Neural progenitor cell (in vitro differentiated cells): Measurements from ENCODE around the gene ARHGAP20. TPM values are rescaled to one million over a fixed set of nuclear protein-coding genes. Genes with fewer than 3 reads are reported as not detected.
A peak's percentile ranks its signal among the peaks of the same experiment; 100 is the strongest.

Experiments
- DNase-seq: peaks from one replicate; pipeline ENCODE4 v3.0.0-alpha.2; 2016; ENCODE audit warnings: low spot score
- H2AFZ ChIP-seq: fragments of 200-600 bp; sonication (generic); replicated peaks from 2 replicates; pipeline ENCODE4 v1.6.1; 2016; ENCODE audit warnings: antibody characterized with exemption
- H3F3A ChIP-seq: fragments of 200-600 bp; sonication (generic); 2 replicates; pipeline ENCODE4 v1.6.1; 2016; ENCODE audit warnings: antibody characterized with exemption, low read depth
- H3K27ac ChIP-seq: fragments of 200-600 bp; sonication (generic); 2 replicates; pipeline ENCODE4 v1.5.1; 2016; ENCODE audit warnings: mild to moderate bottlenecking
- H3K27me3 ChIP-seq: fragments of 200-600 bp; sonication (generic); 2 replicates; pipeline ENCODE4 v1.6.1; 2016; ENCODE audit warnings: mild to moderate bottlenecking, moderate library complexity
- H3K36me3 ChIP-seq: fragments of 200-600 bp; sonication (generic); 2 replicates; pipeline ENCODE4 v1.5.1; 2016
- H3K4me1 ChIP-seq: fragments of 200-600 bp; sonication (generic); 2 replicates; pipeline ENCODE4 v1.6.1; 2016; ENCODE audit warnings: mixed run types
- H3K4me2 ChIP-seq: fragments of 200-600 bp; sonication (generic); 2 replicates; pipeline ENCODE4 v1.6.1; 2016
- H3K4me3 ChIP-seq: fragments of 200-600 bp; sonication (generic); 2 replicates; pipeline ENCODE4 v1.5.1; 2016
- H3K79me2 ChIP-seq: fragments of 200-600 bp; sonication (generic); 2 replicates; pipeline ENCODE4 v1.6.1; 2016; ENCODE audit warnings: low read depth
- H3K9ac ChIP-seq: fragments of 200-600 bp; sonication (generic); 2 replicates; pipeline ENCODE4 v1.6.1; 2016
- H3K9me3 ChIP-seq: fragments of 200-600 bp; sonication (generic); 2 replicates; pipeline ENCODE4 v1.5.1; 2016; ENCODE audit warnings: low read depth
- H4K20me1 ChIP-seq: fragments of 200-600 bp; sonication (generic); 2 replicates; pipeline ENCODE4 v1.6.1; 2016; ENCODE audit warnings: low read depth
- H3K27ac Mint-ChIP-seq: 3 replicates; pipeline ENCODE4 v1.8.0; 2021; ENCODE audit warnings: mixed read lengths
- H3K27me3 Mint-ChIP-seq: 2 replicates; pipeline ENCODE4 v1.8.0; 2022; ENCODE audit warnings: low read depth, mild to moderate bottlenecking, inconsistent platforms, moderate library complexity, mixed read lengths; ENCODE audit not compliant: insufficient read depth
- H3K36me3 Mint-ChIP-seq: 3 replicates; pipeline ENCODE4 v1.8.0; 2021; ENCODE audit warnings: mixed read lengths
- H3K4me1 Mint-ChIP-seq: 3 replicates; pipeline ENCODE4 v1.8.0; 2021; ENCODE audit warnings: mixed read lengths
- H3K4me3 Mint-ChIP-seq: 3 replicates; pipeline ENCODE4 v1.8.0; 2021; ENCODE audit warnings: mild to moderate bottlenecking, moderate library complexity, mixed read lengths
- H3K9me3 Mint-ChIP-seq: 3 replicates; pipeline ENCODE4 v1.8.0; 2020; ENCODE audit warnings: mixed read lengths
- CTCF ChIP-seq: fragments of 200-600 bp; sonication (generic); IDR thresholded peaks from 2 replicates; pipeline ENCODE4 v1.5.1; 2017; ENCODE audit warnings: antibody characterized with exemption, mild to moderate bottlenecking
- EZH2 ChIP-seq: fragments of 200-600 bp; sonication (generic); IDR thresholded peaks from 2 replicates; pipeline ENCODE4 v1.6.1; 2017; ENCODE audit warnings: antibody characterized with exemption, mild to moderate bottlenecking, moderate library complexity
- EZH2phosphoT487 ChIP-seq: fragments of 200-600 bp; sonication (generic); IDR thresholded peaks from 2 replicates; pipeline ENCODE4 v1.6.1; 2017; ENCODE audit warnings: antibody characterized with exemption
- total RNA-seq: library from RNA; depleted of rRNA; stranded (reverse); fragments of >200 nt; gene quantifications from 2 replicates; pipeline ENCODE4 v1.2.3, GENCODE V29; 2015; ENCODE audit warnings: low replicate concordance

Gene ARHGAP20
- total RNA-seq, 1 donor from 2014 or later = not detected

- DNase-seq = peak; percentile 55
- peaks cover 14% of the 10 kb centered on the region for H4K20me1 ChIP-seq
- H3K4me1 ChIP-seq = no peaks in the 10 kb centered on the region
- peaks cover 8% of the 10 kb centered on the region for H3F3A ChIP-seq
- H3K9ac ChIP-seq = no peak overlapping the region
- no peaks in the 10 kb centered on the region for H3K9me3 ChIP-seq
- Mint-ChIP-seq H3K27me3 (peaks cover 40% of the 10 kb centered on the region), H3K4me1 (peaks cover 9% of the 10 kb centered on the region), H3K9me3 (no peaks in the 10 kb centered on the region), H3K4me3 (peak overlapping the region; percentile 87), H3K36me3 (no peaks in the 10 kb centered on the region), H3K27ac (no peak overlapping the region)
- TF ChIP-seq EZH2phosphoT487 (peak; percentile 58), CTCF (peak; percentile 11), EZH2 (peak; percentile 34)
- H3K79me2 ChIP-seq = no peaks in the 10 kb centered on the region
- H2AFZ ChIP-seq = peak overlapping the region; percentile 82
- no peaks in the 10 kb centered on the region for H3K36me3 ChIP-seq
- H3K27me3 ChIP-seq = peaks cover 100% of the 10 kb centered on the region
- peak overlapping the region; percentile 65 for H3K4me3 ChIP-seq
- H3K27ac ChIP-seq = no peak overlapping the region
- H3K4me2 ChIP-seq = peak overlapping the region; percentile 85
Observed at GRCh38 chr11:110712659-110713448, 617 bp upstream of the ARHGAP20 start.

GRCh38 chr11:110711448-110711775, 825 bp downstream of the ARHGAP20 start:
- Mint-ChIP-seq H3K36me3 (no peaks in the 10 kb centered on the region), H3K4me1 (peaks cover 9% of the 10 kb centered on the region), H3K4me3 (peak overlapping the region; percentile 86), H3K9me3 (no peaks in the 10 kb centered on the region), H3K27ac (no peak overlapping the region), H3K27me3 (peaks cover 40% of the 10 kb centered on the region)
- Histone ChIP-seq H3K79me2 (no peaks in the 10 kb centered on the region), H3K4me2 (peak overlapping the region; percentile 85), H3K36me3 (no peaks in the 10 kb centered on the region), H3K9me3 (no peaks in the 10 kb centered on the region), H3K4me3 (peak overlapping the region; percentile 65), H3K4me1 (no peaks in the 10 kb centered on the region), H3F3A (peaks cover 8% of the 10 kb centered on the region), H2AFZ (peak overlapping the region; percentile 87), H4K20me1 (peaks cover 14% of the 10 kb centered on the region), H3K9ac (no peak overlapping the region), H3K27me3 (peaks cover 100% of the 10 kb centered on the region), H3K27ac (no peak overlapping the region)
- DNase-seq = no peak
- TF ChIP-seq EZH2 (peak; percentile 82), EZH2phosphoT487 (peak; percentile 79), CTCF (no peak)

GRCh38 chr11:110710628-110711381, 1.4 kb downstream of the ARHGAP20 start:
- DNase-seq = peak; percentile 58
- Mint-ChIP-seq H3K4me3 (peak overlapping the region; percentile 86), H3K9me3 (no peaks in the 10 kb centered on the region), H3K27me3 (peaks cover 40% of the 10 kb centered on the region), H3K36me3 (no peaks in the 10 kb centered on the region), H3K27ac (no peak overlapping the region), H3K4me1 (peaks cover 9% of the 10 kb centered on the region)
- Histone ChIP-seq H3F3A (peaks cover 8% of the 10 kb centered on the region), H2AFZ (no peak overlapping the region), H3K4me1 (no peaks in the 10 kb centered on the region), H3K9ac (no peak overlapping the region), H3K9me3 (no peaks in the 10 kb centered on the region), H4K20me1 (peaks cover 14% of the 10 kb centered on the region), H3K4me2 (peak overlapping the region; percentile 85), H3K4me3 (peak overlapping the region; percentile 65), H3K27me3 (peaks cover 98% of the 10 kb centered on the region), H3K79me2 (no peaks in the 10 kb centered on the region), H3K27ac (no peak overlapping the region), H3K36me3 (no peaks in the 10 kb centered on the region)
- TF ChIP-seq EZH2 (peak; percentile 84), EZH2phosphoT487 (peak; percentile 18), CTCF (no peak)
